ENCODE results near the gene SIRT2.
"Not testable (repeated sequence)": the region's sequence is repeated elsewhere in the genome, so short reads cannot be mapped to it uniquely, and the experiment has no call there.

SIRT2 gene

GRCh38 chr19:38894968-38895367, 4.5 kb downstream of the SIRT2 start:
- DNase-seq = no peak

- no peak for DNase-seq
These were observed 6.1 kb downstream of the SIRT2 start for GRCh38 chr19:38893341-38893771.

GRCh38 chr19:38892841-38893240, 6.6 kb downstream of the SIRT2 start:
- DNase-seq = no peak

GRCh38 chr19:38891771-38892170, 7.6 kb downstream of the SIRT2 start:
- no peak for DNase-seq

- no peak for DNase-seq
These were observed 8.7 kb downstream of the SIRT2 start for GRCh38 chr19:38890686-38891085.

GRCh38 chr19:38889803-38890202, 9.6 kb downstream of the SIRT2 start:
- no peak for DNase-seq

- no peak for DNase-seq
These were observed 10.5 kb downstream of the SIRT2 start for GRCh38 chr19:38888876-38889275.

GRCh38 chr19:38884691-38885090, 14.7 kb downstream of the SIRT2 start:
- DNase-seq = not testable (repeated sequence)

GRCh38 chr19:38883286-38883685, 16.1 kb downstream of the SIRT2 start:
- no peak for DNase-seq

- DNase-seq = no peak
These were observed 18.4 kb downstream of the SIRT2 start for GRCh38 chr19:38880882-38881609.

GRCh38 chr19:38880076-38880881, 19.1 kb downstream of the SIRT2 start:
- DNase-seq = no peak

GRCh38 chr19:38879400-38879751, 20.0 kb downstream of the SIRT2 start:
- DNase-seq = no peak

- DNase-seq = no peak
These were observed 20.6 kb downstream of the SIRT2 start for GRCh38 chr19:38878575-38879399.

- DNase-seq = peak; percentile 37 to 83 (median 54)
These were observed 21.4 kb downstream of the SIRT2 start, which contains the start of gene RINL for GRCh38 chr19:38877781-38878574. Gene RINL, minus strand, starts transcription at chr19:38878275. Its CDS starts 1,533 bp downstream, at chr19:38876742.

GRCh38 chr19:38875656-38876395, 23.6 kb downstream of the SIRT2 start:
- DNase-seq = no peak

- not testable (repeated sequence) for DNase-seq
These were observed 26.0 kb downstream of the SIRT2 start for GRCh38 chr19:38873400-38873799.

GRCh38 chr19:38870612-38871011, 28.8 kb downstream of the SIRT2 start:
- DNase-seq = no peak

GRCh38 chr19:38869836-38870607, 29.4 kb downstream of the SIRT2 start:
- peak; percentile 88 to 95 (median 91) for DNase-seq

- DNase-seq = peak in 2 of 5 donors; percentile 19 to 44
These were observed 30.1 kb downstream of the SIRT2 start for GRCh38 chr19:38869160-38869835.

- DNase-seq = no peak
These were observed 30.9 kb downstream of the SIRT2 start for GRCh38 chr19:38868551-38868950.

Measured in T-helper 1 cell (primary cell).